ENCODE measurements around the gene CALY. TPM values are rescaled to one million over a fixed set of nuclear protein-coding genes. Genes with fewer than 3 reads are reported as not detected.

CALY gene
- total RNA-seq, 1 experiment from 2014 or later, result not detected

GRCh38 chr10:133299224-133299623 lies 37.5 kb downstream of the CALY start:
- no peak overlapping the region for H2AFZ ChIP-seq (ENCODE audit: low read length)
- no peak overlapping the region for H3K4me3 ChIP-seq (ENCODE audit: low read length)
- no peaks in the 10 kb centered on the region for H3K9me3 ChIP-seq (ENCODE audit: low read length)
- H3K36me3 ChIP-seq (ENCODE audit: low read depth, low read length), result peaks cover 13% of the 10 kb centered on the region; the same call in 1 of the 2 replicates
- POLR2A ChIA-PET (ENCODE audit: unreplicated experiment), result no interaction called here
- no peak overlapping the region for H3K27ac ChIP-seq (ENCODE audit: low read length)
- H3K9me2 ChIP-seq (replicated peaks; ENCODE audit: low read length), result no peaks in the 10 kb centered on the region
- H4K20me1 ChIP-seq (ENCODE audit: low read length), result peaks cover 11% of the 10 kb centered on the region; the same call in 1 of the 2 replicates
- H3K9ac ChIP-seq (ENCODE audit: low read length), result no peak overlapping the region
- no peak for DNase-seq
- H3K79me2 ChIP-seq (ENCODE audit: low read length), result peaks cover 18% of the 10 kb centered on the region
- peaks cover 5% of the 10 kb centered on the region for H3K4me1 ChIP-seq (ENCODE audit: insufficient read depth, low read length)
- no peak for ATAC-seq
- intact Hi-C loops (cut with micrococcal nuclease), result no loop called here
- CTCF ChIA-PET, result no interaction called here
- no peaks in the 10 kb centered on the region for H3F3A ChIP-seq (ENCODE audit: low read length, unreplicated experiment)
- TF ChIP-seq EZH2 (IDR thresholded peaks at IDR 0.05; ENCODE audit: low read length, unreplicated experiment), result no peak
- no peak overlapping the region for H3K4me2 ChIP-seq (ENCODE audit: low read length)
- no TSS peak for BruUV-seq (replicated peaks)
- no peaks in the 10 kb centered on the region for H3K27me3 ChIP-seq (ENCODE audit: low read length)

DNA sequence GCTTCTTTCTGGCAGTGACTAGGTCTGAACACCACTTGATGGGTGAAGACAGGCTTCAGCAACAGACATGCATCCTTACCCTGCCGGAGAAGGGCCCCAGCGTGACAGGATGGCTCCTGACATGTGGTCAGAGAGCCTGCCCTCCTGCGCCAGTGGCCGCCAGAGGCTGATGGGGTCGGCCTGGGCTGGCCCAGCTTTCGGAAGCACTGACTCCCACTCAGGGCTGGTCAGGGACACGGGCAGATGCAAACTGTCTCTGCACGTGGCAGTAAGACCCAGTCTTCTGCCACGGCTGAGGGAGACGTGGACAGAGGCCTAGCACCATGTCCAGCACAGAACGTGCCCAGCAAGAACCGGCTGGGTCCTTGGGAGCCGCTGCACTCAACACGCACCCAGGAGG lies 38.2 kb downstream of the CALY start:
- H3F3A ChIP-seq (ENCODE audit: low read length, unreplicated experiment), result no peaks in the 10 kb centered on the region
- intact Hi-C loops (cut with micrococcal nuclease), result no loop called here
- ATAC-seq, result no peak
- H2AFZ ChIP-seq (ENCODE audit: low read length), result no peak overlapping the region
- H3K4me1 ChIP-seq (ENCODE audit: insufficient read depth, low read length), result peaks cover 13% of the 10 kb centered on the region
- no peaks in the 10 kb centered on the region for H3K9me3 ChIP-seq (ENCODE audit: low read length)
- ChIA-PET CTCF (no interaction called here), POLR2A (ENCODE audit: unreplicated experiment) (no interaction called here)
- peaks cover 15% of the 10 kb centered on the region; the same call in 1 of the 2 replicates for H3K36me3 ChIP-seq (ENCODE audit: low read depth, low read length)
- H3K27ac ChIP-seq (ENCODE audit: low read length), result no peak overlapping the region
- H3K27me3 ChIP-seq (ENCODE audit: low read length), result no peaks in the 10 kb centered on the region
- H3K4me2 ChIP-seq (ENCODE audit: low read length), result no peak overlapping the region
- TF ChIP-seq, protein P1, sequence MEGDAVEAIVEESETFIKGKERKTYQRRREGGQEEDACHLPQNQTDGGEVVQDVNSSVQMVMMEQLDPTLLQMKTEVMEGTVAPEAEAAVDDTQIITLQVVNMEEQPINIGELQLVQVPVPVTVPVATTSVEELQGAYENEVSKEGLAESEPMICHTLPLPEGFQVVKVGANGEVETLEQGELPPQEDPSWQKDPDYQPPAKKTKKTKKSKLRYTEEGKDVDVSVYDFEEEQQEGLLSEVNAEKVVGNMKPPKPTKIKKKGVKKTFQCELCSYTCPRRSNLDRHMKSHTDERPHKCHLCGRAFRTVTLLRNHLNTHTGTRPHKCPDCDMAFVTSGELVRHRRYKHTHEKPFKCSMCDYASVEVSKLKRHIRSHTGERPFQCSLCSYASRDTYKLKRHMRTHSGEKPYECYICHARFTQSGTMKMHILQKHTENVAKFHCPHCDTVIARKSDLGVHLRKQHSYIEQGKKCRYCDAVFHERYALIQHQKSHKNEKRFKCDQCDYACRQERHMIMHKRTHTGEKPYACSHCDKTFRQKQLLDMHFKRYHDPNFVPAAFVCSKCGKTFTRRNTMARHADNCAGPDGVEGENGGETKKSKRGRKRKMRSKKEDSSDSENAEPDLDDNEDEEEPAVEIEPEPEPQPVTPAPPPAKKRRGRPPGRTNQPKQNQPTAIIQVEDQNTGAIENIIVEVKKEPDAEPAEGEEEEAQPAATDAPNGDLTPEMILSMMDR (conservative IDR thresholded peaks at IDR 0.05; ENCODE audit: low read depth, low read length), result no peak
- H4K20me1 ChIP-seq (ENCODE audit: low read length), result 0 out of 2 replicates have a peak, but pooled peaks cover 4% of the 10 kb centered on the region
- H3K4me3 ChIP-seq (ENCODE audit: low read length), result no peak overlapping the region
- H3K9me2 ChIP-seq (replicated peaks; ENCODE audit: low read length), result no peaks in the 10 kb centered on the region
- no TSS peak for BruUV-seq (replicated peaks)
- H3K79me2 ChIP-seq (ENCODE audit: low read length), result peaks cover 11% of the 10 kb centered on the region
- no peak for DNase-seq
- H3K9ac ChIP-seq (ENCODE audit: low read length), result no peak overlapping the region

GRCh38 chr10:133297504-133297903 lies 39.2 kb downstream of the CALY start:
- Histone ChIP-seq H3K4me3 (ENCODE audit: low read length) (no peak overlapping the region), H3K27me3 (ENCODE audit: low read length) (no peaks in the 10 kb centered on the region), H3K9me3 (ENCODE audit: low read length) (no peaks in the 10 kb centered on the region), H4K20me1 (ENCODE audit: low read length) (no peaks in the 10 kb centered on the region), H3K9me2 (replicated peaks; ENCODE audit: low read length) (no peaks in the 10 kb centered on the region), H3K36me3 (ENCODE audit: low read depth, low read length) (peaks cover 19% of the 10 kb centered on the region; the same call in 1 of the 2 replicates), H3K79me2 (ENCODE audit: low read length) (peaks cover 1% of the 10 kb centered on the region; the same call in 1 of the 2 replicates), H3K9ac (ENCODE audit: low read length) (no peak overlapping the region), H3K4me2 (ENCODE audit: low read length) (no peak overlapping the region), H3K27ac (ENCODE audit: low read length) (no peak overlapping the region), H2AFZ (ENCODE audit: low read length) (no peak overlapping the region), H3F3A (ENCODE audit: low read length, unreplicated experiment) (no peaks in the 10 kb centered on the region), H3K4me1 (ENCODE audit: insufficient read depth, low read length) (peaks cover 21% of the 10 kb centered on the region)
- intact Hi-C loops (cut with micrococcal nuclease), result no loop called here
- TF ChIP-seq EZH2phosphoT487 (IDR thresholded peaks at IDR 0.05; ENCODE audit: borderline replicate concordance, low read length) (no peak), EZH2 (IDR thresholded peaks at IDR 0.05; ENCODE audit: low read length, unreplicated experiment) (no peak)
- TF ChIP-seq, protein P1 (conservative IDR thresholded peaks at IDR 0.05; ENCODE audit: low read depth, low read length), result no peak
- CTCF ChIA-PET, result no interaction called here
- DNase-seq (no peak), ATAC-seq (no peak)
- BruUV-seq (replicated peaks), result no TSS peak
- POLR2A ChIA-PET (ENCODE audit: unreplicated experiment), result no interaction called here

Data from PC-3 (cell line).